Amniotic epithelial cell (primary cell): ENCODE results near the gene ENOPH1.
"Not testable (repeated sequence)": the region's sequence is repeated elsewhere in the genome, so short reads cannot be mapped to it uniquely, and the experiment has no call there.

ENCODE experiments used
- DNase-seq: peaks from one replicate; pipeline ENCODE4 v3.0.0-alpha.2; 2010; ENCODE audit warnings: low read depth

Gene ENOPH1

GRCh38 chr4:82430193-82430963 lies at the start of gene ENOPH1, which contains the start of gene HNRNPDL:
Gene ENOPH1 (plus strand): TSS chr4:82430590. CDS start chr4:82430830, 240 bp downstream.
Gene HNRNPDL (minus strand): TSS chr4:82430462. CDS start chr4:82429690, 772 bp downstream.
- DNase-seq = peak; percentile 91

GRCh38 chr4:82380831-82381230 lies 49.6 kb upstream of the ENOPH1 start:
- no peak for DNase-seq

- DNase-seq = no peak
Observed at GRCh38 chr4:82381235-82381634, 49.2 kb upstream of the ENOPH1 start.

- DNase-seq = no peak
Observed at GRCh38 chr4:82381661-82382296, 48.6 kb upstream of the ENOPH1 start.

GRCh38 chr4:82382751-82383150 lies 47.6 kb upstream of the ENOPH1 start:
- no peak for DNase-seq

GRCh38 chr4:82386312-82386711 lies 44.1 kb upstream of the ENOPH1 start:
- not testable (repeated sequence) for DNase-seq

GRCh38 chr4:82388405-82388804 lies 42.0 kb upstream of the ENOPH1 start:
- DNase-seq = no peak

- DNase-seq = not testable (repeated sequence)
Observed at GRCh38 chr4:82390061-82390460, 40.3 kb upstream of the ENOPH1 start.

- DNase-seq = no peak
Observed at GRCh38 chr4:82394896-82395295, 35.5 kb upstream of the ENOPH1 start.

- DNase-seq = no peak
Observed at GRCh38 chr4:82397527-82397926, 32.9 kb upstream of the ENOPH1 start.

GRCh38 chr4:82398263-82398662 lies 32.1 kb upstream of the ENOPH1 start:
- no peak for DNase-seq

GRCh38 chr4:82401600-82401999 lies 28.8 kb upstream of the ENOPH1 start:
- DNase-seq = no peak

- no peak for DNase-seq
Observed at GRCh38 chr4:82402196-82402775, 28.1 kb upstream of the ENOPH1 start.

- no peak for DNase-seq
Observed at GRCh38 chr4:82403725-82404124, 26.7 kb upstream of the ENOPH1 start.

GRCh38 chr4:82415061-82415460 lies 15.3 kb upstream of the ENOPH1 start:
- not testable (repeated sequence) for DNase-seq

- DNase-seq = no peak
Observed at GRCh38 chr4:82415922-82416365, 14.4 kb upstream of the ENOPH1 start.

GRCh38 chr4:82419451-82419850 lies 10.9 kb upstream of the ENOPH1 start:
- no peak for DNase-seq

- no peak for DNase-seq
Observed at GRCh38 chr4:82421796-82422560, 8.4 kb upstream of the ENOPH1 start.

- no peak for DNase-seq
Observed at GRCh38 chr4:82422616-82423015, 7.8 kb upstream of the ENOPH1 start.

GRCh38 chr4:82423245-82424054 lies 6.9 kb upstream of the ENOPH1 start:
- DNase-seq = peak; percentile 21

GRCh38 chr4:82425478-82425877 lies 4.9 kb upstream of the ENOPH1 start:
- no peak for DNase-seq
